Transverse colon (tissue), 4 donors: Measurements from ENCODE around the gene PI4K2A. TPM values are rescaled to one million over a fixed set of nuclear protein-coding genes. Genes with fewer than 3 reads are reported as not detected.
A peak's percentile ranks its signal among the peaks of the same experiment; 100 is the strongest.

Experiments used
- DNase-seq: peaks from one replicate; pipeline ENCODE4 v3.0.0-alpha.2; 2019
- H3K27ac ChIP-seq, 4 donors: fragments of 200-600 bp; sonication (generic); 2 replicates each; pipeline ENCODE4 v1.5.1; 2016 to 2018; ENCODE audit warnings: inconsistent platforms in 4 of 4
- H3K27me3 ChIP-seq: fragments of 200-600 bp; sonication (generic); 2 replicates; pipeline ENCODE4 v1.5.1; 2017; ENCODE audit warnings: inconsistent platforms
- H3K36me3 ChIP-seq, 4 donors: fragments of 200-600 bp; sonication (generic); 2 replicates each; pipeline ENCODE4 v1.5.1; 2017 to 2019; ENCODE audit warnings: inconsistent platforms in 4 of 4
- H3K4me1 ChIP-seq, 4 donors: fragments of 200-600 bp; sonication (generic); 2 replicates each; pipeline ENCODE4 v1.5.1; 2017 to 2020; ENCODE audit warnings: inconsistent platforms in 4 of 4
- H3K4me3 ChIP-seq, 4 donors: fragments of 200-600 bp; sonication (generic); 1 replicate in 1 of 4; 2 replicates in 3 of 4; pipeline versions ENCODE4 v1.5.1 to v1.6.1; 2017 to 2019; ENCODE audit warnings: inconsistent platforms in 4 of 4
- H3K9me3 ChIP-seq, 2 donors: fragments of 200-600 bp; sonication (generic); 2 replicates each; pipeline ENCODE4 v1.5.1; 2017 to 2019; ENCODE audit warnings: inconsistent platforms in 2 of 2
- CTCF ChIP-seq, 5 experiments: fragments of 200-600 bp in 3 of 5; fragments of 450-650 bp in 2 of 5; sonication (generic) in 3 of 5; IDR thresholded peaks; 1 replicate in 2 of 5; 2 replicates in 3 of 5; pipeline ENCODE4 v1.5.1; 2016 to 2017; ENCODE audit warnings: antibody characterized with exemption in 5 of 5, inconsistent platforms in 3 of 5, mild to moderate bottlenecking in 2 of 5, moderate library complexity in 1 of 5
- EP300 ChIP-seq: sonication (generic); formaldehyde crosslinking; IDR thresholded peaks from one replicate; pipeline ENCODE4 v1.6.1; 2017; ENCODE audit warnings: antibody characterized with exemption, low read depth
- POLR2A ChIP-seq: fragments of 450-650 bp; IDR thresholded peaks from one replicate; pipeline ENCODE4 v1.6.1; 2016; ENCODE audit warnings: antibody characterized with exemption, mild to moderate bottlenecking, moderate library complexity
- POLR2AphosphoS5 ChIP-seq, 3 donors: sonication (generic); formaldehyde crosslinking; IDR thresholded peaks; one replicate each; pipeline ENCODE4 v1.6.1; 2016; ENCODE audit warnings: antibody characterized with exemption in 3 of 3
- WGBS, 2 donors: methylation state at CpG; one replicate each; pipeline ENCODE4 v1.1.5; 2018; ENCODE audit warnings: low coverage in 1 of 2; 5-methylcytosine and 5-hydroxymethylcytosine counted together
- in situ Hi-C, 4 donors: fragments of 200-750 bp; cut with MboI; loops; one replicate each; pipeline versions ENCODE4 v1.15.0 to v1.15.1; 2017; ENCODE audit warnings: low sequenced_read_pairs in 3 of 4, low pct_ligation_motif_present in 1 of 4, low pct_unique_long_range_greater_than_20kb in 1 of 4
- intact Hi-C: fragments of 100-400 bp; cut with DNase I; formaldehyde crosslinking; loops from one replicate; pipeline ENCODE4 v1.15.1; 2023; ENCODE audit warnings: low total_unique reads
- total RNA-seq, 4 donors: library from RNA; depleted of rRNA; stranded (reverse); fragments of >200 nt; gene quantifications; one replicate each; pipeline ENCODE4 v1.1.0, GENCODE V29; 2016

PI4K2A gene
- total RNA-seq, 4 donors from 2014 or later = 7.6 to 19.1 (median 11.3) TPM

GRCh38 chr10:97627731-97628130, 12.7 kb upstream of the PI4K2A start:
- no peak for DNase-seq
- Histone ChIP-seq H3K36me3 (no peaks in the 10 kb centered on the region), H3K27me3 (no peaks in the 10 kb centered on the region), H3K4me1 (peaks cover 0 to 6% (median 3%) of the 10 kb centered on the region in 4 donors), H3K4me3 (no peak overlapping the region), H3K27ac (peak overlapping the region in 1 of 4 donors; percentile 13), H3K9me3 (no peaks in the 10 kb centered on the region)
- TF ChIP-seq EP300 (no peak), CTCF (IDR thresholded peaks at IDR 0.05) (no peak), POLR2A (no peak), POLR2AphosphoS5 (IDR thresholded peaks at IDR 0.05) (no peak)
- WGBS, 2 donors = 76 to 79% methylated on average over 3 to 4 of the region's 4 CpGs
- intact Hi-C loops (no loop called here), in situ Hi-C loops (no loop called here)

GRCh38 chr10:97628228-97628627, 12.2 kb upstream of the PI4K2A start:
- TF ChIP-seq EP300 (no peak), CTCF (IDR thresholded peaks at IDR 0.05) (no peak), POLR2AphosphoS5 (IDR thresholded peaks at IDR 0.05) (no peak), POLR2A (no peak)
- no peak for DNase-seq
- in situ Hi-C loops = no loop called here
- 72 to 83% methylated on average over 3 of the region's 3 CpGs for WGBS, 2 donors
- intact Hi-C loops = no loop called here
- no peaks in the 10 kb centered on the region for H3K9me3 ChIP-seq
- no peak overlapping the region for H3K4me3 ChIP-seq
- peak overlapping the region in 1 of 4 donors; percentile 13 for H3K27ac ChIP-seq
- H3K27me3 ChIP-seq = no peaks in the 10 kb centered on the region
- no peaks in the 10 kb centered on the region for H3K36me3 ChIP-seq
- peaks cover 0 to 7% (median 4%) of the 10 kb centered on the region in 4 donors for H3K4me1 ChIP-seq

GRCh38 chr10:97629289-97629688, 11.2 kb upstream of the PI4K2A start:
- no peak for DNase-seq
- no peaks in the 10 kb centered on the region for H3K9me3 ChIP-seq
- peaks cover 0 to 12% (median 6%) of the 10 kb centered on the region in 4 donors for H3K4me1 ChIP-seq
- intact Hi-C loops (no loop called here), in situ Hi-C loops (no loop called here)
- H3K27ac ChIP-seq = no peak overlapping the region
- H3K4me3 ChIP-seq = no peak overlapping the region
- H3K27me3 ChIP-seq = no peaks in the 10 kb centered on the region
- H3K36me3 ChIP-seq = no peaks in the 10 kb centered on the region
- 87 to 93% methylated on average over 3 to 5 of the region's 5 CpGs for WGBS, 2 donors
- no peak for TF ChIP-seq EP300
- TF ChIP-seq POLR2A = no peak
- no peak for TF ChIP-seq CTCF (IDR thresholded peaks at IDR 0.05)
- TF ChIP-seq POLR2AphosphoS5 (IDR thresholded peaks at IDR 0.05) = no peak

GRCh38 chr10:97631098-97631497, 9.4 kb upstream of the PI4K2A start:
- DNase-seq = no peak
- Histone ChIP-seq H3K9me3 (no peaks in the 10 kb centered on the region), H3K27me3 (no peaks in the 10 kb centered on the region), H3K4me1 (peaks cover 0 to 12% (median 6%) of the 10 kb centered on the region in 4 donors), H3K27ac (no peak overlapping the region), H3K36me3 (no peaks in the 10 kb centered on the region), H3K4me3 (no peak overlapping the region)
- TF ChIP-seq EP300 = no peak
- no peak for TF ChIP-seq POLR2A
- TF ChIP-seq CTCF (IDR thresholded peaks at IDR 0.05) = no peak
- no peak for TF ChIP-seq POLR2AphosphoS5 (IDR thresholded peaks at IDR 0.05)
- in situ Hi-C loops = no loop called here
- intact Hi-C loops = no loop called here
